ENCODE data around the gene BRAF.
"Not testable (repeated sequence)": the region's sequence is repeated elsewhere in the genome, so short reads cannot be mapped to it uniquely, and the experiment has no call there.

BRAF gene

DNA sequence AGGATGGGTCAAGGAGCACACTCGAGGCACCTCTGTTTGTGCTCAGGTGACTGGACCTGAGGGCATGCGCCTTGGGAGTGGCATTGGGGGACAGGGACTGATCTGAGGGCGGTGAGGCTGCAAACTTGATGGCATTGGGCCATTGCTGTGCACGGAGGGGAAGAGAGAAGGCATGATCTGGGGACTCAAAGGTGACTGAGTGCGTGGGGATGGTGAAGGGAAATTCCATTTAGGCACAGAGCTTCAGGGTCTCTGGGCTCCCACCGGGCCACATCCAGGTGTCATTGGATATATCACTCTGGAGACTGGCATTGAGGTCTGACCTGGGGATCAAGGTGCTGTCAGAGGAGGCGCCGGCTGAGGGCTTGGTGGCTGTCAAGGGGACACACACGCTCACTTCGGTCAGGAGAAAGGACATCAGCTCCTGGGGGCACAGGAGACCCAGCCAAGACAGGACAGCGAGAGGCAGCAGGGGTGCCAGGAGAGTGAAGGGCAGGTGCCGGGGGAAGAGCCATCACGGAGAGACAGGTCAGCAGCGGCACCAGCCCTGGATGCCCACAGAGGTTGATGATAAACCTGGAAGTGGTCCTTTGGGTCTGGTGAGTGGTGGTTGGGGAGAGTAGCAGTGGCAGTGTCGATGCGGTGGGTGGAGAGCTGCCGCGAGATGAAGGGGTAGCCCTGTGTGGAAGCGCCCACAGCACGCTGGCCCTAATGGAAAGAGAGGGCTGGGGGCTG lies 246.5 kb downstream of the BRAF start:
- TF ChIP-seq CTCF (IDR thresholded peaks at IDR 0.05; ENCODE audit: borderline replicate concordance, insufficient read depth, low read depth, low read length), result no peak
- H3K4me3 ChIP-seq (ENCODE audit: low read depth, low read length), result no peak overlapping the region

GRCh38 chr7:140677496-140677895 lies 247.2 kb downstream of the BRAF start:
- no peak overlapping the region for H3K4me3 ChIP-seq (ENCODE audit: low read depth, low read length)
- no peak for TF ChIP-seq CTCF (IDR thresholded peaks at IDR 0.05; ENCODE audit: borderline replicate concordance, insufficient read depth, low read depth, low read length)

- H3K4me3 ChIP-seq (ENCODE audit: low read depth, low read length), result not testable (repeated sequence)
Measured at GRCh38 chr7:140676956-140677355, 247.8 kb downstream of the BRAF start.

- H3K4me3 ChIP-seq (ENCODE audit: low read depth, low read length), result no peak overlapping the region
- no peak for TF ChIP-seq CTCF (IDR thresholded peaks at IDR 0.05; ENCODE audit: borderline replicate concordance, insufficient read depth, low read depth, low read length)
Measured at GRCh38 chr7:140676306-140676705, 248.4 kb downstream of the BRAF start.

GRCh38 chr7:140675726-140676125 lies 249.0 kb downstream of the BRAF start:
- no peak overlapping the region for H3K4me3 ChIP-seq (ENCODE audit: low read depth, low read length)
- TF ChIP-seq CTCF (IDR thresholded peaks at IDR 0.05; ENCODE audit: borderline replicate concordance, insufficient read depth, low read depth, low read length), result no peak

DNA sequence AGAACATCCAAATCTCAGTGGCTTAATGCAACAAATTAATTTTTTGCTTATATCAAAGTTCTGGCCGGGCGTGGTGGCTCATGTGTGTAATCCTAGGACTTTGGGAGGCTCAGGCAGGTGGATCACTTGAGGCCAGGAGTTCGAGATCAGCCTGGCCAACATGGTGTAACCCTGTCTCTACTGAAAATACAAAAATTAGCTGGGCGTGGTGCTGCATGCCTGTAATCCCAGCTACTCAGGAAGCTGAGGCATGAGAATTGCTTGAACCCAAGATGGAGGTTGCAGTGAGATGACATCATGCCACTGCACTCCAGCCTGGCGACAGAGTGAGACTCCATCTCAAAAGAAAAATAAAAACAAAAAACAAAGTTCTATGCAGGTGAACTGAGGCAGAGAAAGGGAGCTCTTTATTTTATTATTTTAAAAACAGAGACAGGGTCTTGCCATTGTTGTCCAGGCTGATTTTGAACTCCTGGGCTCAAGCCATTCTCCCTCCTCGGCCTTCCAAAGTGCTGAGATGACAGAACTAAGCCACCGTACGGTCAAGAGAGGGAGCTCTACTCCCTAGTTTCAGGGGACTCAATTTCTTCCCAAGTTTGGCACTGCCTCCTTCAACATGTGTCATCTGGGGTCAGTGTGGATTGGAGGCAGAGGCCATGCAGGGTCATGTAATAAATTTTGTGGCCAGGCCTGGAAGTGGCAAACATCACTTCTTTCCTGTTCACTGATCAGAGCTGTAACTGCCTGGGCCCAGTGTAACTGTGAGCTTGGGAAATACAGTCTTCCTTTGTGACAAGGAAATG lies 249.6 kb downstream of the BRAF start:
- H3K4me3 ChIP-seq (ENCODE audit: low read depth, low read length), result no peak overlapping the region
- peak; percentile 29; the same call in 1 of the 2 replicates for TF ChIP-seq CTCF (IDR thresholded peaks at IDR 0.05; ENCODE audit: borderline replicate concordance, insufficient read depth, low read depth, low read length)

DNA sequence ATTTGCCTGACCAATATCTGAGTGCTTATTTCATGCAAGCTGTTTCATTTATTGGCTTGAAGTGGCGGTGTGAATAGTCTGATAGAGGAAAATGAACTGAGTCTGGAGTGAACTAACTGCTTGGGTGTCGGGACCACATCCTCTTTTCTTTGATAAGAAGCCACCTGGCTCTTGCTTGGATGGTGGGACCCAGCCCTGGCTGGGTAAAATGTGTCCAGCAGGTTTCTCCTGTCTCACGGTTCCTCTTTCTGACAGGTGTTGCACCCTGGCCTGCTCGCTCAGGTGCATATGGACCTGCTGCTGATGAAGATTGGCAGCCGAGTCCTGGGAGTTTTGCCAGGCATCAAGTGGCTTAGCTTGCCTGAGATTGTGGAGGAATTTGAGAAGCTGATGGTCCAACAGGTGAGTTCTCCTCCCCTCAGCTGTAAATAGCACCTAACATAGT lies 250.4 kb downstream of the BRAF start:
- no peak overlapping the region for H3K4me3 ChIP-seq (ENCODE audit: low read depth, low read length)
- no peak for TF ChIP-seq CTCF (IDR thresholded peaks at IDR 0.05; ENCODE audit: borderline replicate concordance, insufficient read depth, low read depth, low read length)

Data from GM12875 (cell line).